ENCODE measurements around the gene EFNA2.

GRCh38 chr19:1258707-1259205 lies 26.9 kb upstream of the EFNA2 start:
- no peak for TF ChIP-seq CTCF (IDR thresholded peaks at IDR 0.05; ENCODE audit: insufficient read depth, low read length, poor library complexity, severe bottlenecking)
- TF ChIP-seq EZH2phosphoT487 (conservative IDR thresholded peaks at IDR 0.05; ENCODE audit: low read length), result no peak

All from SU-DHL-6 (cell line).